ENCODE measurements around the gene DXO.
"Not testable (repeated sequence)": the region's sequence is repeated elsewhere in the genome, so short reads cannot be mapped to it uniquely, and the experiment has no call there.

Gene DXO

GRCh38 chr6:31956796-31957195, 15.1 kb downstream of the DXO start:
- DNase-seq = no peak

- DNase-seq = no peak
These were observed 17.4 kb downstream of the DXO start for GRCh38 chr6:31954511-31954910.

DNA sequence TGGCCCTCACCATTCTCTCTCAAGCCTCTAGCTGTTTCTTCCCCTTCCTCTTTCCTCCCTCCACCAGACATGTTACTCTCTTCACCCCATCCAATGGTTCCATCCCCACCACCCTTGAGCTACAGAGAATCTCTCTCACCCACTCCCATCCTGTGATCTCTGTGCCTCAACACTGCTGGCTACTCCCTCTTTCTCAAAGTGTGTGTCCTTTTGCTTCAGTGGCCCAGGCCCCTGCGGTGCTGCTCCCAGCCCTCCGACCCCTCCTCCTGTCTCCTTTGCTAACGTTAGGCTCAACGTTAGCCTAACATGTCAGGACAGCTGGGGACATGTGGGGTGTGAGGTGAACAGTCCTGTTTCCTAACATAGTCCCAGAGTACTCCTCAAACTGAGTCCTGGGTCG, 19.0 kb downstream of the DXO start:
- DNase-seq = no peak

GRCh38 chr6:31952140-31952805, 19.7 kb downstream of the DXO start:
- peak; percentile 6 for DNase-seq

GRCh38 chr6:31949926-31950548, 21.9 kb downstream of the DXO start:
- no peak for DNase-seq

GRCh38 chr6:31948753-31949413, 23.1 kb downstream of the DXO start:
- DNase-seq = no peak

DNA sequence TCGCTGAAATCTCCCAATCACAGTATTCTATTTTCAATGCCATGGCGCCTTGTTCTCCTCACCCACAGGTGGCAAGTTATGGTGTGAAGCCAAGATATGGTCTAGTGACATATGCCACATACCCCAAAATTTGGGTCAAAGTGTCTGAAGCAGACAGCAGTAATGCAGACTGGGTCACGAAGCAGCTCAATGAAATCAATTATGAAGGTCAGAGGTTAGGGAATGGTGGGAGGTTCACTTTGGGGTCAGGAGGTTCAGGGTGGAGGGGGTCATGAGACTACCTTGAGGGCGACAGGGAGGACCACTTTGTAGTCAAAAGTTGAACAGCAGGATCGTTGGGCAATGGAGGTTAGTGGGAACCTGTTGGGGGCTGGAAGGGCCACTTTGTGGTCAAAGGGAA, 23.6 kb downstream of the DXO start:
- DNase-seq = no peak

DNA sequence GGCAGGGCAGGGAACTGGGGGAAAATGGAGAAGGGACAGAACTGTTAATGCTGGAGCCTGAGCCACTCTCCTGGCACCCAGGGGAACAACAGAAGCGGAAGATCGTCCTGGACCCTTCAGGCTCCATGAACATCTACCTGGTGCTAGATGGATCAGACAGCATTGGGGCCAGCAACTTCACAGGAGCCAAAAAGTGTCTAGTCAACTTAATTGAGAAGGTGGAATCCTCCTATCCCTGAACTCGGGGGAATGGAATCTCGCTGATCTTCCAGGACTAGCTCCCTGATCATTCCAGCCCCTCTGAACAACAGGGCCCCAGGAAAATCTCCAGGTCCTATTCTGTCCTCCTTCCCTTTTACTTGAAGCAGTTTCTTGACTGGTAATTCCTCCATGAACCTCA, 24.1 kb downstream of the DXO start:
- DNase-seq = no peak

DNA sequence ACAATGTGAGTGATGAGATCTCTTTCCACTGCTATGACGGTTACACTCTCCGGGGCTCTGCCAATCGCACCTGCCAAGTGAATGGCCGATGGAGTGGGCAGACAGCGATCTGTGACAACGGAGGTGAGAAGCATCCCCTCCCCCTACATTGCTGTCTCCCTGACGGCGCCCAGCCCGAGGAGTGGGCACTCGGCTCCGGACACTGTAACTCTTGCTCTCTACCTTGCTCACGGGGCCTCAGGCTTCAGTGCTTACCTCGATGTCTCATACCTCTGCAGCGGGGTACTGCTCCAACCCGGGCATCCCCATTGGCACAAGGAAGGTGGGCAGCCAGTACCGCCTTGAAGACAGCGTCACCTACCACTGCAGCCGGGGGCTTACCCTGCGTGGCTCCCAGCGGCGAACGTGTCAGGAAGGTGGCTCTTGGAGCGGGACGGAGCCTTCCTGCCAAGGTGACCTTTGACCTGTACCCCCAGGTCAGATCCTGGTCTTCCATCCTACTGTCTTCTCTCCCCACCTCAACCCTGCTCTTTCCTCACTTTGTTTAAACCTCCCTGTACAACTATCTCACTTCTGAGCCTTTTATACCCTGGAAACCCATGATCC, 24.8 kb downstream of the DXO start:
- no peak for DNase-seq

DNA sequence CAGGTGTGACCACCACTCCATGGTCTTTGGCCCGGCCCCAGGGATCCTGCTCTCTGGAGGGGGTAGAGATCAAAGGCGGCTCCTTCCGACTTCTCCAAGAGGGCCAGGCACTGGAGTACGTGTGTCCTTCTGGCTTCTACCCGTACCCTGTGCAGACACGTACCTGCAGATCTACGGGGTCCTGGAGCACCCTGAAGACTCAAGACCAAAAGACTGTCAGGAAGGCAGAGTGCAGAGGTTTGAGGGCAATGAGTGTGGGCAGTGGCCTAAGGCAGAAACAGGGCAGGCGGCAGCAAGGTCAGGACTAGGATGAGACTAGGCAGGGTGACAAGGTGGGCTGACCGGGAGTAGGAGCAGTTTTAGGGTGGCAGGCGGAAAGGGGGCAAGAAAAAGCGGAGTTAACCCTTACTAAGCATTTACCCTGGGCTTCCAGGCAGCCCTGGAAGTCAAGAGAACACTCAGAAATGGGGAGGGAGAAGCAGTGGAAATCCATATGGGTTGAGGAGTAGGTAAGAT, 25.5 kb downstream of the DXO start:
- no peak for DNase-seq

DNA sequence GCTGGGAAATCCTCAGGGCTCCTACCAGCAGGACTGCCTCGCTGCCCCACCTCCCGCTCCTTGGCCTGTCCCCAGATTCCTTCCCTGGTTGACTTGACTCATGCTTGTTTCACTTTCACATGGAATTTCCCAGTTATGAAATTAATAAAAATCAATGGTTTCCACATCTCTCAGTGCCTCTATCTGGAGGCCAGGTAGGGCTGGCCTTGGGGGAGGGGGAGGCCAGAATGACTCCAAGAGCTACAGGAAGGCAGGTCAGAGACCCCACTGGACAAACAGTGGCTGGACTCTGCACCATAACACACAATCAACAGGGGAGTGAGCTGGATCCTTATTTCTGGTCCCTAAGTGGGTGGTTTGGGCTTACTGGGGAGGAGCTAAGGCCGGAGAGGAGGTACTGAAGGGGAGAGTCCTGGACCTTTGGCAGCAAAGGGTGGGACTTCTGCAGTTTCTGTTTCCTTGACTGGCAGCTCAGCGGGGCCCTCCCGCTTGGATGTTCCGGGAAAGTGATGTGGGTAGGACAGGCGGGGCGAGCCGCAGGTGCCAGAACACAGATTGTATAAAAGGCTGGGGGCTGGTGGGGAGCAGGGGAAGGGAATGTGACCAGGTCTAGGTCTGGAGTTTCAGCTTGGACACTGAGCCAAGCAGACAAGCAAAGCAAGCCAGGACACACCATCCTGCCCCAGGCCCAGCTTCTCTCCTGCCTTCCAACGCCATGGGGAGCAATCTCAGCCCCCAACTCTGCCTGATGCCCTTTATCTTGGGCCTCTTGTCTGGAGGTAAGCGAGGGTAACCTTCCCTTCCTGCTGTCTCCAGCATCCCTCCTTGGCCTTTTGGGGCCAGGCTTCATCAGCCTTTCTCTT, 26.2 kb downstream of the DXO start, which contains the start of gene CFB:
Gene CFB (plus strand): TSS at position 589 of the 863 bp plus-strand sequence. CDS start 127 bp downstream, at position 716.
- DNase-seq = no peak

GRCh38 chr6:31945154-31945506, 26.8 kb downstream of the DXO start:
- no peak for DNase-seq

DNA sequence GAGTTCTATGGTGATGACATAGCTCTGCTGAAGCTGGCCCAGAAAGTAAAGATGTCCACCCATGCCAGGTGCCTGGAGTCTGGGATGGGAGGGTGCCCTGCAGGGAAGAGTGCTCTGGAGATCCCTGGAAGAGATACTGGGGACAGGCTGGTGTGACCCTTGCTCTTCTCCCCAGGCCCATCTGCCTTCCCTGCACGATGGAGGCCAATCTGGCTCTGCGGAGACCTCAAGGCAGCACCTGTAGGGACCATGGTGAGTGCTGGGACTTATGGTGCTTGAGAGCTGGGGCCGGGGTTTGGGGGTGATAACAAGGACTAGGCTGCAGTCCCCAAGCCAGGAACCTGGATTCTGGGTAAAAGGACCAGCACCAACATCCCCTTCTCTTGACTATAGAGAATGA, 28.2 kb downstream of the DXO start:
- no peak for DNase-seq

DNA sequence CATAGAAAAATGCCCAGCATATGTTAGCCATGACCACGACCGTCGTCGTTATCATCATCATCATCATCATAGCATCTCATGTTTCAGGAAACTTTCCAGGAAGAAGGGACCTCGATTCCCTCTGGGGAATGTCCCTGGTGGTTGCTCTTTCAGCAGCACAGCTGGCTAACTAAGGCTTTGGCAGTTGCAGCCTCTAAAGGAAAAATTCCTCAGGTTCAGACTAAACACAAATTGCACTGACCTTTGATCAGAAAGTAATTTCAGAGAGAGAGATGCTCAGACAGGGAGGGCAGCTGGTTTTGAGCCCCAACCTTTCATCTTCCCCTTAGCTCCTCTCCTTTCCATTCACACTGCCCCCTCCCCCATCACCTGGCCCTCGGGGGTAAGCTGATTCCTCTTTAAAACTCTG, 31.7 kb downstream of the DXO start:
- no peak for DNase-seq

DNA sequence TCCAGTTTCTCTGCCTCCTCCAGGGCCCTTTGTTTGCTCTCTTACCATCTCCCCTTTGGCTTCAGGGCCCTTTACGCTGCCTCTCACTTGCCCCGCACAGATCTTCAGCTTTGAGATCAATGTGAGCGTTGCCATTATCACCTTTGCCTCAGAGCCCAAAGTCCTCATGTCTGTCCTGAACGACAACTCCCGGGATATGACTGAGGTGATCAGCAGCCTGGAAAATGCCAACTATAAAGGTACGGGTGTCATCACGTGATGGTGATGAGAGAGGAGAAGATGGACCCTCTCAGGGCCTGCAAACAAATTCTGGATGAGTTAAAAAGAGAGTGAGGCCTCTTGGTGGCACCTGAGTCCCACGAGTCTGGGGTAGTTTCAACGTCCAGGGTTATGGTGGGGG, 36.1 kb downstream of the DXO start:
- DNase-seq = no peak

GRCh38 chr6:31935021-31935420, 36.9 kb downstream of the DXO start:
- DNase-seq = no peak

- DNase-seq = no peak
These were observed 38.4 kb downstream of the DXO start for GRCh38 chr6:31933537-31933936.

- DNase-seq = not testable (repeated sequence)
These were observed 39.8 kb downstream of the DXO start for GRCh38 chr6:31932137-31932536.

DNA sequence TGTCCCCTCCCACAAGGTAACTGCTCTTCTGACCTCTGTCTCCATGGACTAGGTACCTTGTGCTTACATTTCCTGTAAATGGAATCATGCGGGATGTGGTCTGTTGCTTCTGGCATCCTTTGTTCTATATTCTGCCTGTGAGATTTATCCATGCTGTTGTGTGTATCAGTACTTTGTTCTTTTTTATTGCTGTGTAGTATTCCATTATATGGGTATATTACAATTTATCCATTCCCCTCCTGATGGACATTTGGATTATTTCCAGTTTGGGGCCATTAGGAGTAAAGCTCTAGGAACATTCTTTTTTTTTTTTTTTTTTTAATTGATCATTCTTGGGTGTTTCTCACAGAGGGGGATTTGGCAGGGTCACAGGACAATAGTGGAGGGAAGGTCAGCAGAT, 41.0 kb downstream of the DXO start:
- no peak for DNase-seq

DNA sequence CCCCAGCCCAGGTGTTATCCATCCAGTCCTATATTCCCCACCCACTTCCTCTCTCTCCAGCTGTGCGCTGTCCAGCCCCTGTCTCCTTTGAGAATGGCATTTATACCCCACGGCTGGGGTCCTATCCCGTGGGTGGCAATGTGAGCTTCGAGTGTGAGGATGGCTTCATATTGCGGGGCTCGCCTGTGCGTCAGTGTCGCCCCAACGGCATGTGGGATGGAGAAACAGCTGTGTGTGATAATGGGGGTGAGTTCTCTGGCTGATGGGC, 43.3 kb downstream of the DXO start:
- DNase-seq = no peak

DNA sequence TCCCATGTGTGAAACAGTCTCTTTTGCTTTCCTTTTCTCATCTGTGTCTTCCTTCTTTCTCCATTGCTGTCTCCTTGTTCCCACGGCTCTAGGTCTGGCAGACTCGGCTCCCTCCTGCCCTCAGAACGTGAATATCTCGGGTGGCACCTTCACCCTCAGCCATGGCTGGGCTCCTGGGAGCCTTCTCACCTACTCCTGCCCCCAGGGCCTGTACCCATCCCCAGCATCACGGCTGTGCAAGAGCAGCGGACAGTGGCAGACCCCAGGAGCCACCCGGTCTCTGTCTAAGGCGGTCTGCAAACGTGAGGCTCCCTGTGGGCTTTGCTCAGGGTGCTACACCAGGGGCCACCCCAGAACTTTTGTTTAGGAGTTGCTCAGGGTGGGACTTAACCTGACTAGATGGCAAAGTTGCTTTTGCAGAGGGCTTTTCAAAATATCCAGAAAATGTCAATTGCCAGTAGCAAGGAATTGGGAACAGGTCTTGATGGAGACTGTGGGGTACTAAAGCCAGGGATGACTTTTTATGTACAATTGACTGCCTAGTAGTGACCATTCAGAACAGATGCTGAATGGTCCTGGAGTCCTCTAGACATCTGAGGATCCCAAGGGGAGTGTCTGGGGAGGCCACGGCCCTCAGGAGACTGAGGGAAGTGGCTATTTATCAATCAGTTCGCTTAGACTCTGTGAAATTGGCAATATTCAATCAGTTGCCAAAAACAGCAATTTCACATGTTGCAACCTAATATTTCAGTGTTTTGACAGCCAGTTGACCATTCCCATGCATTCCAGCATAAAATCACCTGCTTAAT, 43.9 kb downstream of the DXO start:
- DNase-seq = no peak

DNA sequence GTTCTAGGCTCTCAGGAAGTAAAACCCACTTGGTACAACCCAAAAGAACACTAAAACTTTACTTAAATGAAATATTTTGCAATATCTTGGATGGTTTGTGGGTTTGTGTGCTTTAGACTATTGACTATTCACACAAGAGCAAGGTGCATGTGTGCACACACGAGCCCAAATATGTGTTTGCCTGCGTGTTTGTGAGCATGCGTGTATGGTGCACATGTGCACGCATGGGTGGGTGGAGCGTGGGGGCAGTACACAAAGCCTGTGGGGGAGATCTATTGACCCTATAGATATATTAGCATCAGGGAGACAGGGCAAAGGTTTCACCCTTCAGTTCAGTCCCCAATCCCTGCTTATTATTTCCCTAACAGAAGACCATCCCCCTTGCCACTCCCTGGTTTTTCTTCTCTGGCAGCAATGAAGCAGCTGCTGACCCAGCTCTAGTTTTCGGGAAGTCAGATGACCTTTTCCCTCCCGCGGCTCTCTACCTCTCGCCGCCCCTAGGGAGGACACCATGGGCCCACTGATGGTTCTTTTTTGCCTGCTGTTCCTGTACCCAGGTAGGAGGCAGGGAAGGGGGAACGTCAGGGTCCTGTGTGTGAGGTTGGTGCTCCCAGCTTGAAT, 44.6 kb downstream of the DXO start, which contains the start of gene C2:
Gene C2 (plus strand): TSS at position 476 of the 621 bp plus-strand sequence. CDS start 36 bp downstream, at position 512.
- no peak for DNase-seq

Measured in NCI-H1092 (cell line).